ENCODE measurements around the gene ZNF532.
A peak's percentile ranks its signal among the peaks of the same experiment; 100 is the strongest.
"Not testable (repeated sequence)": the region's sequence is repeated elsewhere in the genome, so short reads cannot be mapped to it uniquely, and the experiment has no call there.

ZNF532 gene

DNA sequence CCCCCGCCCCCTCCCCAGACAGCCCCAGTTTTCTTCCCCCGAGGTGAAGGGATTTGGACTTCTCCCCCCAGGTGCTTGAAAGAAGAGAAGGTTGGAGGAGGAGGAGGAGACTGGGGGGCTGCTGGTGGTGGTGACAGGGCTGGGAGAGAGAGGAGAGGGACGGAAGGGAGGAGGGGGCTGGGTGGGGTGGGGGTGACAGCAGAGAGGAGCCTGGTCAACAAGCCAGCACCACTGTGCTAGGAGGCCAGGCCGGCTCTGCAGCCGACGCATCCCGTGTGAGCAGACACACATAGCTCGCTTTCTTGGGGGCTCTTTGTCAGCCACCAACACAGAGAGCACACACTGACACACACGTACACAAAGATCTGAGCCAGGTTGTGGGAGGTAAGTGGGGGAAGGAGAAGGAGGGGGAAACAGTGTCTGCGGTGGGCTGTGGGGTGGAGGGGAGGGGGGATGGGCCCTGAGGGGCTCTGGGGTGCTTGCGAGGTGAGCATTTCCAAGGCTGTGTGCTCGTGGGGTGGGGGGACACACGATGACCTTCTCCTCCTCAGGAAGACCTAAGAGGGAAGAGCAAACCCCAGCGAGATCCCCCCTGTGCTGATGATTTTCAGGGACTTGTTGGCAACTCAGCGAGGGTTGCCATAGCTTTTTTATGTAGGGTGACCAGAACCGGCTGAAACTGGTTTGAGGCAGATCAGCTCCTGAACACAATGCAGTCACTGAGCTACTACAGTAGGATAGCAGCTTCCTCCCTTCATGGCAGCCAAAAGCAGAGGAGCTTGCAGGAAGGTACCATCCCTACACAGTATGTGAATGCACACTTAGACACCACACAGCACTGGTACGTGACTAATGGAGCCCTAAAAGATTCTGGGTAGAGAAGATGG lies at the start of gene ZNF532:
Gene ZNF532, plus strand, starts transcription at position 732 of the 887 bp plus-strand sequence. CDS start 53,411 bp downstream, outside the sequence.
- peak in 1 of 2 experiments; percentile 36 for DNase-seq

- DNase-seq: no peak
Observed at GRCh38 chr18:58819051-58819450, 45.6 kb upstream of the ZNF532 start.

DNA sequence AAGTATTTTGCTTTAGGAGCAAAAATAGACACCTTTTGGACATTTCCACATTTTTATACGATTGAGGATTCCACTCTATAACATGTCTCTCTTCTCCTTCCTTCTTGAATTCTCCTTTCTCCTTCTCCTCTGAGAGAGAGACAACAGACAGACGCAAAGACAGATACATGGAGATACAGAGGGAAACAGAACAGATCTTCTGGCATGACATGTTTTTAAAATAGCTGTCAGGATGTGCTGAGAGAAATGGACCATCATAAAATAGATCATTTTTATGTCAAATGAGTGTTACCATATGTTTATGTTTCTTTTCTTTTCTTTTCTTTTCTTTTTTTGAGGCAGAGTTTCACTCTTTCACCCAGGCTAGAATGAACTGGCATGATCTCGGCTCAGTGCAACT lies 44.4 kb upstream of the ZNF532 start:
- no peak for DNase-seq

- no peak for DNase-seq
Observed at GRCh38 chr18:58822944-58823343, 41.7 kb upstream of the ZNF532 start.

GRCh38 chr18:58823412-58823811 lies 41.3 kb upstream of the ZNF532 start:
- DNase-seq: no peak

GRCh38 chr18:58826926-58827325 lies 37.8 kb upstream of the ZNF532 start:
- not testable (repeated sequence) for DNase-seq

GRCh38 chr18:58827428-58827827 lies 37.2 kb upstream of the ZNF532 start:
- no peak for DNase-seq

- DNase-seq: no peak
Observed at GRCh38 chr18:58827886-58828285, 36.8 kb upstream of the ZNF532 start.

DNA sequence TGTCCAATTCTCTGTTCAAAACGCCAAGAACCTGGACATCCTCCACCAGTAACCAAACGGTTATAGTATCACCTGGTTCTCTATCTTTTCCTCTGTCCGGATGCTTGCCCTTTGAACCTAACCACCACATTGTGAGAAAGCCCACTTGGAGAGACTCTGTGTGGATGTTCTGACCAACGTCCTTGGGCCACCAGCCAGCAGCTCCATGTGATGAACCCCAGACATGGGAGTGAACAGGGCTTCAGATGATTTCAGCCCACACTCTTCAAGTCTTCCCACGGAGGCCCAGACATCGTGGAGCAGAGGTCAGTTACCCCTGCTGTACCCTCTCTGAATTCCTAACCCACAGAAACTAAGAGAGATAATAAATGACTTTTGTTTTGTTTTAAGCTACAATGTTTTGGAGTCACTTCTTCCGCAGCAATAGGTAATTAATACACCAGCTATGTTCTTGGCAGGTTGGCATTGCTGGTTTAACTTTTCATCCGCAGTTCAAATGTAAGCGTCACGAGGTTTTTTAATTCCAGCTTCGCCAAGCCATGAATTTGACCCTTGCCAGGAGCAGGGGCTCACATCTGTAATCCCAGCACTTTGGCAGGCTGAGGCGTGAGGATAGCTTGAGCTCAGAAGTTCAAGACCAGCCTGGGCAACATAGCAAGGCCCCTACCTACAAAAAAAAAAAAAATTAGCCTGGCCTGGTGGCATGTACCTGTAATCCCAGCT lies 36.1 kb upstream of the ZNF532 start:
- DNase-seq: no peak

GRCh38 chr18:58829263-58829662 lies 35.4 kb upstream of the ZNF532 start:
- DNase-seq: no peak

- DNase-seq: not testable (repeated sequence)
Observed at GRCh38 chr18:58829886-58830285, 34.8 kb upstream of the ZNF532 start.

DNA sequence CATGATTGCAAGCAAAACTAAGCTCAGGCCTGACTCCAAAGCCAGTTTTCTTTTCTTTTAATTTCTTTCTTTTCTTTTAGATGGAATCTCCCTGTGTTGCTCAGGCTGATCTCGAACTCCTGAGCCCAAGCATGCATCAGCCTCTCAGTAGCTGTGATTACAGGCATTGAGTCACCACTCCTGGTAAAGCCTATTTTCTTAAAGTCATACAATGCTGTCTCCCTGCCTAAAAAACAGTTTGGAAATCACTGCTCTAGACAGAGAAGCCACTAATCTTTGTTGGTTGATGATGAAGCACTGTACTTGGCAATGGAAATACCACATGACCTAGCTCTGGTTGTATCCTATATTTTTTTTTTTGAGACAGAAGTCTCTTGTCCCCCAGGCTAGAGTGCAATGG lies 33.1 kb upstream of the ZNF532 start:
- DNase-seq: no peak

DNA sequence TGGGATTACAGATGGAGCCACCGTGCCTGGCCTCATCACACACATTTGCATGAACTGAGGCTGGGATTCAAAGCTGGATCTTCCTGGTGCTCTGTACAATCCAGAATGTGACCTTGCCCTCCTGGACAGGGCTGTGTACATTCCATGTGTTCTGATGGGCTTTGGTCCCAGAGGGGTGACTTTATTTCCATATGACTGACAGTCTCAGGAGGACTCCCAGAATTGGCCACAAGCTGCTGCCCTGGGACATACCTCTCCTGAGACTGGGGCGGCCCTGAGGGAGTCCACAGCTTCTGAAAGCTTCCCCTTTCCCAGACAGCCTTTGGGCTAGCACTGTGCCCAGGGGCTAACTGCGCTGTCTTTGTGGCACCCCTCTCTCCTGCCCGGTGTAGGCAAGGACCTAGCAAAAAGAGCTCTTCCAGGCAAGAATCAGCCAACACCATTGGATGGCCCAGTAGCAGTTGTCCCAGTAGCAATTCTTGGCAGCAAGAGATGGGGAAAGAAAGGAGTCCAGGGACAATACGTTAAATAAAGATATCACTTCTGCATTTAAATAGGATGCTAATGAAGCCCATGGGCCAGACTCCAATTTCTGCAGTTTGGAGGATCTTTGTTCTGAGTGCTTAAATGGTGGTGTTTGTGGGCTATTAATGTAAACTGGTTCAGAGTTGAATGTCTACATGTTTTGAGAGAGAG lies 26.4 kb upstream of the ZNF532 start:
- DNase-seq: no peak

DNA sequence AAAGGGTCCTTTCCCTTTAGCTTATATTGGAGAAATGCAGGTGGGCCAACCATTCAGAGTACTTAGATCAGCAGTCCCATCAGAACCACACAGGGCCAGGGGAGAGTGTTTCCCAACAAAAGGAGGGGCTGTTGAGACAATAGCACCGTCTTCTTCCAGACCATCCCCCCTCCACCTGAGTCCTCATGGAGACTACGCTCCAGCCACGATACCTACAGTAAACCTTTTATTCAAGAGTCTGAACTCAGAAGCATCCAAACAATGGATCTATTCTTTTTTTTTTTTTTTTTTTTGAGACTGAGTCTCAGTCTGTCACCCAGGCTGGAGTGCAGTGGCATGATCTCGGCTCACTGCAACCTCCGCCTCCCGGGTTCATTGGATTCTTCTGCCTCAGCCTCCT lies 25.7 kb upstream of the ZNF532 start:
- DNase-seq: no peak

GRCh38 chr18:58842978-58843687 lies 21.5 kb upstream of the ZNF532 start:
- DNase-seq: no peak

- DNase-seq: no peak
Observed at GRCh38 chr18:58843688-58844035, 21.0 kb upstream of the ZNF532 start.

DNA sequence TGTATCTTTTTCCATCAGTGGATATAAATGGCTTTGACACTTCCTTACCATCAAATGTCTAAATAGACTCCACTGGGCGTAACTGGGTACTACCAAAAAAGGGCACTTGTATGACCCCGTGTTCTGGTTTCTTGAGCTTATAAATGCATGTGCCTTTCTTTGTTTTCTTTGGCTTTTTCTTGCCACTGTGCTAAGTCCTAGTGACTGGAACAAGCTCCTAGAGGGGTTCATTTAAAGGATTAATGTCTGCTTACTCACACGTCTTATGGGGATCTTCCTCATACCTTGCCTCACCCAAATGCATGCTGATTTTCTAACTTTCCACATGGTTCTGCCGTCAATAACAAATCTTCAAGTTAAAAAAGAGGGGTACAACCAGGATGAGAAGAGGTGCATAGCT lies 19.8 kb upstream of the ZNF532 start:
- no peak for DNase-seq

DNA sequence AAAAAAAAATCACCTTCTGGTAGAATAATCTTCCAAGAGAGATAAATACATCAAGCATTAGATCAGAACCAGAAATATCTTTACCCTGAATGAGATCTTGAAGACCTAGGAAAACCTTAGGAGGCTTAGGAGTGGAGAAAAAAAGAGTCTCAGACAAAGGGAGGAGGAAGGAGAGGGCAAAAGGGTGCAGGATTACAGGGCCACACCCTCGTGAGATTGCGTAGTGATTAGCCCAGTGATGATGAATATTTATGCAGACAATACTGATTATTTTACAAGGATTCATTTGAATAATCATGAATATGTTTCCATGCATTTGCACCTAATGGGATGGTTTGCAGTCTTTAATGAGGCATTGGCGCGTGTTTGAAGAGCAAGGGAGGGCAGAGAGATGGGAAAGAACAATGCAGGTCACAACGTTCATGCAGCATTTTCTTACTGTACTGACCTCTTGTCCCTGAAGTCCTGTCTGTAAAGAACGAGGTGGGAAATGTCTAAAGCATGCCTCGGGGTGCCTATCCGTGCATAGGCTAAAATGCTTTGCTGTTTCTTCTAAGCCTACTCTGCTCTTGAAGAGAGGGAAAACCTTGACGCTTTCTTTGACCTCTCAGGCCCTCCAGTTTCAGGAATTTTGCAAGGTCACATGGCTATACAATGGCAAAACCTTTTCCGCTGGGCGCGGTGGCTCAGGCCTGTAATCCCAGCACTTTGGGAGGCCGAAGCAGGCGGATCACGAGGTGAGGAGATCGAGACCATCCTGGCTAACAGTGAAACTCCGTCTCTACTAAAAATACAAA lies 18.6 kb upstream of the ZNF532 start:
- DNase-seq: no peak

GRCh38 chr18:58847383-58848071 lies 17.1 kb upstream of the ZNF532 start:
- DNase-seq: no peak

- DNase-seq: no peak
Observed at GRCh38 chr18:58848685-58849084, 16.0 kb upstream of the ZNF532 start.

DNA sequence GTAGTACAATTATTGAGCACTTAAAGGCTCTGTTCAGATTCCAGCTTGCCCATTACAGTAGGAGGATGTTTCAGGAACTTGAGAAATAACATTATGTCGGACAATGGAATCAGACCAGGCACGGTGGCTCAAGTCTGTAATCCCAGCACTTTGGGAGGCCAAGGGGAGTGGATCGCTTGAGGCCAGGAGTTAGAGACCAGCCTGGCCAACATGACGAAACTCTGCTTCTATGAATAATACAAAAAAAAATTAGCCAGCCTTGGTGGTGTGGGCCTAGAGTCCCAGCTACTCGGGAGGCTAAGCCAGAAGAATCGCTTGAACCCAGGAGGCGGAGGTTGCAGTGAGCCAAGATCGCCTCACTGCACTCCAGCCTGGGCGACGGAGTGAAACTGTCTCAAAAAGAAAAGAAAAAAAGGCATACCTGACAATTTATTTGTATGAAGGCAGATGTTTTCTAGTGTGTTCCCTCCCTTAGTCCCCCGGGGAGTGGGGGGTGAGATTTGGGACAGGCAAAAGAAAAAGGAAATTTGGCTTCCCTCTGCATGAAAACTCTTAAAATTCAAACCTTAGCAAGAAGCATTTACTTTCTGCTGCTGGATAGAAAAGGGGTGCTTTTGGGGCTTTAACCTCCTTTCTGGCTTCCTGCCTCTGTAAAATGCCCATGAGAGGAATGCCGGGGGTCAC lies 13.7 kb upstream of the ZNF532 start:
- no peak for DNase-seq

Measured in cerebellar nuclear complex (tissue), 1 donor.